GM12878 (cell line): Measurements from ENCODE around the gene SNF8. TPM values are rescaled to one million over a fixed set of nuclear protein-coding genes. Genes with fewer than 3 reads are reported as not detected.
A peak's percentile ranks its signal among the peaks of the same experiment; 100 is the strongest.
"Not testable (repeated sequence)": the region's sequence is repeated elsewhere in the genome, so short reads cannot be mapped to it uniquely, and the experiment has no call there.

Experiments used
- ATAC-seq: fragments of 200-7000 bp; cut with Tn5 transposase; 3 replicates; pipeline ENCODE4 v1.9.1; 2020; ENCODE audit warnings: mild to moderate bottlenecking, moderate library complexity
- BruUV-seq: library from RNA; stranded (reverse); fragments of 400-500 nt; replicated peaks from 2 replicates; lab custom pipeline; 2021; lab: Mats Ljungman, UMichigan
- CTCF ChIA-PET: fragments of 300-600 bp; sonication (Branson Sonifier 250); formaldehyde crosslinking; extraction: SDS; loops from one replicate; lab custom pipeline; 2021; ENCODE audit warnings: inconsistent platforms; lab: Yijun Ruan, JAX
- POLR2A ChIA-PET: fragments of 350-600 bp; formaldehyde crosslinking; extraction: SDS; loops from one replicate; lab custom pipeline; 2021; ENCODE audit warnings: inconsistent platforms; lab: Charles Lee
- RAD21 ChIA-PET: fragments of 300-600 bp; sonication (Branson Sonifier 250); formaldehyde crosslinking; loops from one replicate; lab custom pipeline; 2023; ENCODE audit warnings: antibody characterized with exemption; ENCODE audit not compliant: unreplicated experiment; lab: Charles Lee
- SMC1A ChIA-PET: fragments of 300-600 bp; sonication (Branson Sonifier 250); formaldehyde crosslinking; loops from one replicate; lab custom pipeline; 2023; ENCODE audit not compliant: unreplicated experiment, uncharacterized antibody; lab: Charles Lee
- DNase-seq: peaks from one replicate; pipeline ENCODE4 v3.0.0-alpha.2; 2011; ENCODE audit warnings: low read depth, low spot score
- FAIRE-seq: peaks from 3 replicates; lab custom pipeline; 2011; peaks lifted over from hg19 to GRCh38; lab: Jason Lieb, UNC
- H2AFZ ChIP-seq: 2 replicates; pipeline ENCODE4 v1.6.0; 2011; ENCODE audit warnings: low read depth, low read length, control low read depth; ENCODE audit not compliant: control insufficient read depth
- H3K27ac ChIP-seq: 2 replicates; pipeline ENCODE4 v1.5.1; 2011; ENCODE audit warnings: control low read depth; ENCODE audit not compliant: control insufficient read depth, insufficient read depth
- H3K27me3 ChIP-seq, 2 experiments: replicated peaks in 1 of 2; 2 replicates each; pipeline versions ENCODE4 v1.6.0 to v1.6.1; 2011; ENCODE audit warnings: low read length in 1 of 2; ENCODE audit not compliant: control insufficient read depth in 2 of 2, insufficient read depth in 2 of 2
- H3K36me3 ChIP-seq, 2 experiments: 2 replicates each; pipeline ENCODE4 v1.5.1; 2011; ENCODE audit warnings: low read length in 1 of 2; ENCODE audit not compliant: control insufficient read depth in 2 of 2, insufficient read depth in 2 of 2
- H3K4me1 ChIP-seq: 2 replicates; pipeline ENCODE4 v1.6.1; 2011; ENCODE audit warnings: mild to moderate bottlenecking, low read length, moderate library complexity, mixed read lengths; ENCODE audit not compliant: control insufficient read depth, insufficient read depth
- H3K4me2 ChIP-seq: 2 replicates; pipeline ENCODE4 v1.6.0; 2011; ENCODE audit warnings: control low read depth; ENCODE audit not compliant: control insufficient read depth, insufficient read depth
- H3K4me3 ChIP-seq: fragments of 200-600 bp; sonication (generic); 2 replicates; pipeline ENCODE4 v1.5.1; 2016
- H3K79me2 ChIP-seq: 2 replicates; pipeline ENCODE4 v1.6.0; 2011; ENCODE audit warnings: low read length; ENCODE audit not compliant: control insufficient read depth, insufficient read depth
- H3K9ac ChIP-seq: 2 replicates; pipeline ENCODE4 v1.8.0; 2011; ENCODE audit warnings: low read length, control low read depth, mixed read lengths; ENCODE audit not compliant: control insufficient read depth, insufficient read depth
- H3K9me3 ChIP-seq: replicated peaks from 3 replicates; pipeline ENCODE4 v1.5.1; 2011; ENCODE audit warnings: mild to moderate bottlenecking, low read length; ENCODE audit not compliant: control insufficient read depth, insufficient read depth
- H4K20me1 ChIP-seq: 2 replicates; pipeline ENCODE4 v1.6.0; 2011; ENCODE audit not compliant: control insufficient read depth, insufficient read depth
- POLR2A ChIP-seq: IDR thresholded peaks from 2 replicates; pipeline ENCODE4 v1.6.1; 2011; ENCODE audit warnings: low read depth, mild to moderate bottlenecking, low read length
- RUNX3 ChIP-seq: IDR thresholded peaks from 2 replicates; pipeline ENCODE4 v1.6.1; 2012; ENCODE audit warnings: low read length, inconsistent platforms
- ZNF274 ChIP-seq: IDR thresholded peaks from one replicate; pipeline ENCODE4 v1.8.0; 2011; ENCODE audit not compliant: insufficient read length, insufficient read depth
- ZZZ3 ChIP-seq: IDR thresholded peaks from 2 replicates; pipeline ENCODE4 v1.6.1; 2011; ENCODE audit warnings: low read depth; ENCODE audit not compliant: control insufficient read depth, insufficient read length
- WGBS: methylation state at CpG from one replicate; pipeline ENCODE4 v1.1.6; 2016; ENCODE audit warnings: low lambda C conversion rate; ENCODE audit not compliant: insufficient replicate concordance, insufficient coverage; ENCODE audit errors: missing lambda C conversion rate; 5-methylcytosine and 5-hydroxymethylcytosine counted together
- in situ Hi-C: fragments of 300-500 bp; cut with MboI; formaldehyde crosslinking; loops from 9 replicates; pipeline ENCODE4 v1.14.3; 2018; ENCODE audit warnings: mixed read lengths
- intact Hi-C: fragments of 100-400 bp; cut with micrococcal nuclease; formaldehyde crosslinking; loops from one replicate; pipeline ENCODE4 v1.14.2; 2022; ENCODE audit not compliant: unreplicated experiment
- polyA plus RNA-seq, 11 experiments: library from polyadenylated mRNA; depleted of rRNA in 4 of 11; unstranded in 6 of 11; stranded (reverse) in 5 of 11; fragments of >200 nt; fragmentation: Nextera tagmentation in 4 of 11; fragmentation: Illumina TruSeq in 1 of 11; extraction: Ambion mirVana in 4 of 11; extraction: Trizol in 1 of 11; gene quantifications; 1 replicate in 1 of 11; 2 replicates in 10 of 11; pipeline versions ENCODE4 v1.2.1 to v1.2.3, GENCODE V29; 2011 to 2016; ENCODE audit warnings: inconsistent platforms in 2 of 11, missing spikeins in 2 of 11, low read depth in 1 of 11
- total RNA-seq, 4 experiments: library from RNA; depleted of rRNA in 3 of 4; stranded (reverse); fragments of >200 nt in 3 of 4; fragmentation: Illumina TruSeq in 1 of 4; extraction: Trizol in 1 of 4; gene quantifications; 2 replicates each; pipeline versions ENCODE4 v1.2.1 to v1.2.3, GENCODE V29; 2013 to 2021
- TF ChIP-seq, protein P1 (sequence below): fragments of 450-650 bp; IDR thresholded peaks from 2 replicates; pipeline ENCODE4 v1.6.1; 2016; ENCODE audit warnings: mild to moderate bottlenecking

The SNF8 gene
- total and polyA plus RNA-seq, 10 of the 15 experiments (the other 5 are each of a cell fraction or from before 2014, with no cell fraction given), result 6.1 to 228 (median 95.6) TPM

DNA sequence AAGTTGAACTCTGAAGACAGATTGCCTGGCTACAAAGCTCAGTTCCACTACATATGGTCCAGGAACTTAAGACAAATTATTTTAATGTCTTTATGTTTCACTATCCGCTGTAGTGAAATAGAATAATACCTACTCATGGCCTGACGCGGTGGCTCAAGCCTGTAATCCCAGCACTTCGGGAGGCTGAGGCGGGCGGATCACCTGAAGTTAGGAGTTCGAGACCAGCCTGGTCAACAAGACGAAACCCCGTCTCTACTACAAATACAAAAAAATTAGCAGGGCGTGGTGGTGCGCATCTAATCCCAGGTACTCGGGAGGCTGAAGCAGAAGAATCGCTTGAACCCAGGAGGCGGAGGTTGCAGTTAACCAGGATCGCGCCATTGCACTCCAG is 614 bp upstream of the SNF8 start:
- not testable (repeated sequence) for H3K27me3 ChIP-seq, H3K9me3 ChIP-seq, H4K20me1 ChIP-seq, H3K4me1 ChIP-seq
- SMC1A ChIA-PET, result interaction anchor here (0.6 to 1.8 kb wide), 5 partner anchors 15 to 30 kb away, joined by 3 to 8 read pairs (median 3); no protein-coding TSS in a partner anchor
- 99% methylated on average over 16 of the region's 16 CpGs for WGBS
- peak overlapping the region; percentile 97 for H2AFZ ChIP-seq
- peak; percentile 74 for FAIRE-seq
- intact Hi-C loops, result loop anchor here (2.0 kb wide), 1 partner anchor 30 kb away; no protein-coding TSS in a partner anchor
- TF ChIP-seq, protein P1, sequence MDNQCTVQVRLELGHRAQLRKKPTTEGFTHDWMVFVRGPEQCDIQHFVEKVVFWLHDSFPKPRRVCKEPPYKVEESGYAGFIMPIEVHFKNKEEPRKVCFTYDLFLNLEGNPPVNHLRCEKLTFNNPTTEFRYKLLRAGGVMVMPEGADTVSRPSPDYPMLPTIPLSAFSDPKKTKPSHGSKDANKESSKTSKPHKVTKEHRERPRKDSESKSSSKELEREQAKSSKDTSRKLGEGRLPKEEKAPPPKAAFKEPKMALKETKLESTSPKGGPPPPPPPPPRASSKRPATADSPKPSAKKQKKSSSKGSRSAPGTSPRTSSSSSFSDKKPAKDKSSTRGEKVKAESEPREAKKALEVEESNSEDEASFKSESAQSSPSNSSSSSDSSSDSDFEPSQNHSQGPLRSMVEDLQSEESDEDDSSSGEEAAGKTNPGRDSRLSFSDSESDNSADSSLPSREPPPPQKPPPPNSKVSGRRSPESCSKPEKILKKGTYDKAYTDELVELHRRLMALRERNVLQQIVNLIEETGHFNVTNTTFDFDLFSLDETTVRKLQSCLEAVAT, result peak; percentile 97
- TF ChIP-seq, all 136 proteins: peak for 1; not testable (repeated sequence) for 135
- Histone ChIP-seq H3K27ac (peak overlapping the region; percentile 96), H3K4me3 (peak overlapping the region; percentile 99), H3K4me2 (peak overlapping the region; percentile 98), H3K9ac (peak overlapping the region; percentile 98), H3K79me2 (peaks cover 19% of the 10 kb centered on the region)
- BruUV-seq, ATAC-seq, H3K36me3 ChIP-seq, in situ Hi-C loops, DNase-seq: not testable (repeated sequence)
- ChIA-PET POLR2A (interaction anchor here (0.8 to 2.1 kb wide), 7 partner anchors 8 to 54 kb away, joined by 3 to 11 read pairs (median 3); partner anchors contain the start of genes ATP5MC1 and UBE2Z), CTCF (interaction anchor here (0.9 to 1.4 kb wide), 2 partner anchors 9 to 88 kb away, joined by 4 to 7 read pairs; no protein-coding TSS in a partner anchor), RAD21 (interaction anchor here (1.1 to 1.4 kb wide), 3 partner anchors 36 to 110 kb away, joined by 3 to 6 read pairs (median 5); no protein-coding TSS in a partner anchor)

DNA sequence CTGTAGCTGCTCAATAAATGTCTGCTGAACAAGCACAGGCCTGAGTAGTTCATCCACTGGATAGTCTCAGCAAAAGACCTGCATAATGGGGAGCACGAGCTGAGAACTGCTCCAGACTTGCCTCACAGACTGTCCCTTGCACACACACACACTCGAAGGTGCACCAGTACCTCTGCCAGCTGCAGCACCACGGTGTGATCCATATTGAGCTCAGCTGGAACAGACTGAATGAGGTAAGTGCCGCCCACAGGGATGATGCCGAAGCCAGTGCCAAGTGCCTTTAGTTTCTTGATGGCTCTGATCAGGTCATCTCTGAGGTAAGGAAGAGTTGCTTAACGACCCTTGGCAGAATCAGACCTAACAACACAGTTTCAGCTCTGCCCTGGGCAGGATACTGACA is 11.6 kb downstream of the SNF8 start:
- TF ChIP-seq ZZZ3 (no peak), ZNF274 (no peak), RUNX3 (no peak), POLR2A (peak; percentile 69)
- H3K36me3 ChIP-seq, result peaks cover 15 to 26% of the 10 kb centered on the region in 2 experiments
- H4K20me1 ChIP-seq, result peaks cover 3% of the 10 kb centered on the region
- H3K4me2 ChIP-seq, result no peak overlapping the region
- H3K9me3 ChIP-seq, result no peaks in the 10 kb centered on the region
- FAIRE-seq (no peak), ATAC-seq (peak; percentile 22; the same call in 2 of the 3 replicates), DNase-seq (no peak)
- H3K79me2 ChIP-seq, result no peaks in the 10 kb centered on the region
- no peaks in the 10 kb centered on the region for H3K27me3 ChIP-seq
- no peak overlapping the region for H3K9ac ChIP-seq
- in situ Hi-C loops, result no loop called here
- H3K27ac ChIP-seq, result no peak overlapping the region
- ChIA-PET POLR2A (interaction anchor here (0.6 to 0.9 kb wide), 2 partner anchors 12 to 44 kb away, joined by 3 to 4 read pairs; partner anchors contain the start of gene SNF8), RAD21 (interaction anchor here (0.8 to 1.1 kb wide), 2 partner anchors 26 to 40 kb away, joined by 3 read pairs; partner anchors contain the start of gene ATP5MC1), SMC1A (no interaction called here), CTCF (no interaction called here)
- H3K4me1 ChIP-seq, result no peaks in the 10 kb centered on the region
- 90% methylated on average over 6 of the region's 6 CpGs for WGBS
- intact Hi-C loops, result no loop called here
- H2AFZ ChIP-seq, result no peak overlapping the region
- no TSS peak for BruUV-seq
- H3K4me3 ChIP-seq, result no peak overlapping the region
